ENCODE measurements around the gene COL10A1.

The COL10A1 gene

DNA sequence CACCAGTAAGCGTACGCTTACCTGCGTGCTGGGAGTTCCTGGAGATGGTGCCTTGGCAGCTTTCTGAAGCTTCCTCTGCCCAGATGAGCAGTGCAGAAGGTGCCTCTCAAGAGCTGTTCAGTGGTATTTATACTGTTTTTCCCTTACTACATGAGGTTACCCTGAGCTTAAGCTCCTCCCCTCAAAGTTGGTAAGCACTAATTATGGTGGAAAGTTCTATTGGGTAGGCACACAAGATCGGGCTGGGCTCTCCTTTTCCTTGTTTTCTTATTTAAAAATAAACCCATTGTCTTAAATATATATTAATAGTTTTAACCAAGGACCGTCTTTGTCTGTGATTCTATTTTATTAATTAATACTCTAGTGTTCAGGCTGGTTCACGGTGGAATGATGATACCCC is at the start of gene COL10A1:
Gene COL10A1 (minus strand): TSS at position 101 of the 400 bp plus-strand sequence. CDS start 640 bp downstream, outside the sequence.
- no peak for DNase-seq (ENCODE audit: low read depth in 2 of 2)

DNA sequence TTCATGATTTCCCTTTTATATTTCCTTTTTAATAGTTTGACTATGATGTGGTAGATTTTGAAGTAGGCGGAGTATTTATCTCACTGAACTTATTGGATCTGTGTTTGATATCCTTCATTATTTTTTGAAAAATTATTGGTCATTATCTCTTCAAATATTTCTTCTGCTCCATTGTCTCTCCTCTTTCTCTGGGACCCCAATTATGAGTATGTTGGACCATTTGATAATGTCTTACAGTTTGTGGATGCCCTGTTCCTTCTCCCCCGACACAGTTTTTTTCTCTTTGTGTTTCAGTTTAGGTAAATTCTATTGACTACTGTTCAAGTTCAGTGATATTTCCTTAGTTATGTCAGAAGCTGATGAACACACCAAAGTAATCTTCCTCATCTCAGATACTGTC is 49.4 kb upstream of the COL10A1 start:
- DNase-seq (ENCODE audit: low read depth in 2 of 2): no peak

DNA sequence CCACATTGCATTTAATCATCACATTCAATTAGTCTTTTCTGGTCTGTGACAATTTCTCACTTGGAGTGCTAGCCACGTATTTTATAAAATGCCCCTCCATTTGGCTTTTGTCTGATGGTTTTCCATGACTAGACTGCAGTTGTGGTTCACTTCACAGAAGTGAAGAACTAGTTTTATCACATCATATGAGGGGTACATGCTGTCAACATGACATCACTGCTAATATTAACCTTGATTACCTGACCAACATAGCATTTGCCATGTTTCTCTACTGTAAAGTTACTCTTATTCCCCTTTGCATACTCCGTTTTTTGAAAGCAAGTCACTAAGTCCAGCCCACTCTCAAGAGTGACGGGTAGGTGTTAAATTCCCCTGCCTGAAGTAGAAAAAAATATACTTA is 48.0 kb upstream of the COL10A1 start:
- DNase-seq (ENCODE audit: low read depth in 2 of 2): no peak

DNA sequence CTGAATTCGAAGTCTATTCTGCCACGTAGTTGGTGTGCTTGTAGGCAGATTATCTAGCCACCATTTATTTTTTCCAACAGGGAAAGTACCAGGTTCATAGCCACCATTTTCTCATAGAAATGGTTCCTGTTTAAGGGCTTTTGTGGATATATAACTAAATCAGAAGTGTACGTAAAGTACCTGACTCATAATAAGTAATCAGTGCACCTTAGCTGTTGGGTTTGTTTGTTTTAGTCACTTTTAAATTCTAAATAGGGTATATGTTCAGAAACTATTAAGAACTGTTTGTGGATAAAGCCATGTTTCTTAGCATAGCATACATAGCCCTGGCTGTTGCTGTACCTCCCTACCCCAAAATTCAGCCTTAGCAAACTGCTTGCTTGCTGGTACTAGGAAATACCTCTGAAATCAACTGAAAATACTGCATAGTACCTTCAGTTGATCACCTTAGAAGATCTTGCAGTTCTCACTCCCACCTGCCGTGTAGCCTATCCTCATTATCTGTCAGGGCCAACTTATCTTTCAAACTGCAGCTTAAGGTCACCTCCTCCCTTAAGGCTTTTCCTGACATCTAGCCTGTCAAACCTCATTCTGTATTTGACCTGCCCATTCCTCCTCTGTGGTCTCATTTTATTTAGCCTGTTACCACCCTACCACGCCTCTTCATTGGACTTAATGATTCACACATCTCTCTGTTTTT is 44.6 kb upstream of the COL10A1 start:
- no peak for DNase-seq (ENCODE audit: low read depth in 2 of 2)

DNA sequence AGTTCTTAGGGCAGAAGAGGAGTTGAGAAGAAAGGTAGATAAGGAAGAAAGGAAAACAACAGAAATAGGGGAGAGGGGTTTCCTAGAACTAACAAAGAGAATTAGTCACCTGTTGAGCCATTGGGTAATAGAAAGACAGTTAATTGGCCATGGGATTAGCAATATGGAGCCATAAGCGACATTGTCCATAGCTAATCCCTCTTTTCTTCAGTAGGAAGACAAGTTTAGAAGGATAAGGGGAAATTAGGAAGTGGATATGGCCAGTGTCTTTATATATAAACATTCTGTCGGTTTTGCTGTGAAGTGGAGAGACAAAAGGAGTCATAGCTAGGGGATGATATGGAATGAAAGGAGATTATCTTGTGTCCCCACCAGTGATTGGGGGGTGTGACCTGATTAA is 43.9 kb upstream of the COL10A1 start:
- DNase-seq (ENCODE audit: low read depth in 2 of 2): no peak

DNA sequence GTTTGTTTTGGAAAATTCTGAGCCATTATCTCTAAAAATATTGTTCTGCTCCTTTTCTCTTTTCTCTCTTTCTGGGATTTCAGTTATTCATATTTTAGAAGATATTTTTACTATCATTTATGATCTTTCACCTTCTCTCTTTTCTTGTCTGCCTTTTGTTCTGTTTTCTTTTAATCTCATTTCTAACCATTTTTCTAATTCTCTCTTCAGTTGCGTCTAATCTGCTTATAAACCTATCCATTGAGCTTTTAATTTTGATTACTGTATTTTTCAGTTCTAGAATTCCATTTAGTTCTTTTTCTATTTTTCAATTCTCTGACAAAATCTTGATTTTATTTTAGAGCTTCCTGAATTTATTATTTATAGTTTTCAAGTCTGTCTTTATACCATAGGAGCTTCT is 42.2 kb upstream of the COL10A1 start:
- DNase-seq (ENCODE audit: low read depth in 2 of 2): no peak

DNA sequence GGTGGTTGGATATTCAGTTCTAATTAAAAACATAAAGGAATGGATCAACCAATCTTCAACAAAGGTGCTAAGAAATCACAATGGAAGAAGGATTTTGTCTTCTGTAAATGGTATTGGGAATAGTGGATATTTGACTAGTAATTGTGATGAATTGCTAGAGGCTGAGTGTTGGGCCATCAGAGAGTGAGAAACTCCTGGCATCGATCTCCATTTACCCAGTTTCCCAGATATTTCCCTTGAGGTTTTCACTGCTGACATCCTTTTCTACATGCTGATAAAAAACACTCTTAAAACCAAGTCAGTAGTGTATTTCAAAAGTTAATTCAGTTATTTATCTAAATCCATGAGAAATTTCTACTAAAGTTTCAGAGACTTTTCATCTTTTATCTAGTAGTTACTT is 40.4 kb upstream of the COL10A1 start:
- no peak for DNase-seq (ENCODE audit: low read depth in 2 of 2)

DNA sequence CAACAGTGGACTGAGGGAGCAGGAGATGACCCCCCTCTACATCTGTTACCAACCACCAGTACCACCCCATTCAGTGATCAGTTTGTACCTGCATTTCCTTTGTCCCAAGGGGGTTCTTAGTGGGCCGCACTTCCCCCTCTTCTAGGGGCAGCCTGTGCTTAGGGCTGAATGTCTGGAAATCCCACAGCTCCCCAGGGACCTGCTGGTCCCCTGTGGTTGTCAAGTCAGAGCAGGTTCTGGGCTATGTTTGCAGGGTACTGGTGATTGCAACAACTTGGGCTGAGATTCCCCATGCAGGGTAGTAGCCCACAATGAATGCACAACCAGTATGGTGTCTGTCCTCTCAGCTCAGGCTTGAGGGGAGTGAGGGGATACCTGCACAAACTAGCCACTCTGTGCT is 39.7 kb upstream of the COL10A1 start:
- no peak for DNase-seq (ENCODE audit: low read depth in 2 of 2)

DNA sequence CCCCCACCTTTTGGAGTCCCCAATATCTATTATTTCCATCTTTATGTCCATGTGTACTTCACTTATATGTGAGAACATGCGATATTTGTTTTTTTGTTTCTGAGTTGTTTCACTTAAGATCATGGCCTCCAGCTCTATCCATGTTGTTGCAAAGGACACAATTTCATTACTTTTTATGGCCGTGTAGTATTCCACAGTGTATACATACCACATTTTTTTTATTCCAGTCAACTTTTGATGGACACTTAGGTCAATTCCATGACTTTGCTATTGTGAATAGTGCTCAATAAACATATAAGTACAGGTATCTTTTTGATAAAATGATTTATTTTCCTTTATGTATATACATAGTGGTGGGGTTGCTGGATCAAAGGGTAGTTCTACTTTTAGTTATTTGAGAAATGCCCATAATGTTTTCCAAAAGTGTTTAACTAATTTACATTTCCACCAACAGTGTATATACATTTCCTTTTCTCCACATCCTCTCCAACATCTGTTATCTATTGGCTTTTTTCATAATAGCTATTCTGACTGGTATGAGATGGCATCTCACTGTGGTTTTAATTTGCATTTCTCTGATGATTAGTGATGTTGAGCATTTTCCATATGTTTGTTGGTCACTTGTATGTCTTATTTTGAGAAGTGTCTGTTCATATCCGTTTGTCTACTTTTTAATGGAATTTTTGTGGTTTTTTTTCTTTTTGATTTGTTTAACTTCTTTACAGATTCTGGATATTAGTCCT is 34.0 kb upstream of the COL10A1 start:
- DNase-seq (ENCODE audit: low read depth in 2 of 2): no peak

DNA sequence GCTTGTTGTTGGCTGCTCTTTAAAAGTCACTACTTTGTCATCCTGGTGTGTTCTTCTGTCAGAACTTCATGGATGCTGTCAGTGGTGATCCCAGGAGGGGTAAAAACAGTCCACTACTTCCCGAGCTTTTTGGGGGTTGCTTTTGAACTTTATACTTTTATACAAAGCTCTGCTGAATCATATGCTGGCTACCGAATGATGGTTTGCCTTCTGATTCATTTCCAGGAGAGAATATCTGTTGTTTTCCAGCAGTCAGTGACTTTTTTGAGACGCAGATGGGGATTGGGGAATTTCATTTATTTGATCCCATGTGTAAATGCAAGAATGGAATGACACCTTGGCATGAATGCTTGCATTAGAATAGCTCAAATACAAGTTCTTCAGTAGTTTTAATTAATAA is 32.7 kb upstream of the COL10A1 start:
- no peak for DNase-seq (ENCODE audit: low read depth in 2 of 2)

DNA sequence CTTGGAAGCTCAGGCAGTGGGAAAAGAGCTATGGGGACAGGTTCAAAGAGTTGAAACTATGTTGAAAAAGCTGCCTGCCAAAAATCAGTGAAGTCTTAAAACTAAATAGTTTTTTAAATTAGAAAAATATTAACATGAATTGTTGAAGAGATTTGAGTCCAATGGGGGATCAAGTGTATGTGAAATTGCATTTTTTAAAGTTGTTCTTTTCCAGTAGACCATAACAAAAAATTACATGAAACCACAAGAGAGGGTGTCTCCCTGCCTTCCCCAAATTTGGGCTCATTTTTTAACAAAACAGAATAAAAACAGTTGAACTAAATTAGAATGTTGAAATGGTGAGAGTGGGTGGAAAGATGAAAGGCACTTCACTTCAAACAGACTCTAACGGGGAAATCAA is 31.5 kb upstream of the COL10A1 start:
- DNase-seq (ENCODE audit: low read depth in 2 of 2): no peak

DNA sequence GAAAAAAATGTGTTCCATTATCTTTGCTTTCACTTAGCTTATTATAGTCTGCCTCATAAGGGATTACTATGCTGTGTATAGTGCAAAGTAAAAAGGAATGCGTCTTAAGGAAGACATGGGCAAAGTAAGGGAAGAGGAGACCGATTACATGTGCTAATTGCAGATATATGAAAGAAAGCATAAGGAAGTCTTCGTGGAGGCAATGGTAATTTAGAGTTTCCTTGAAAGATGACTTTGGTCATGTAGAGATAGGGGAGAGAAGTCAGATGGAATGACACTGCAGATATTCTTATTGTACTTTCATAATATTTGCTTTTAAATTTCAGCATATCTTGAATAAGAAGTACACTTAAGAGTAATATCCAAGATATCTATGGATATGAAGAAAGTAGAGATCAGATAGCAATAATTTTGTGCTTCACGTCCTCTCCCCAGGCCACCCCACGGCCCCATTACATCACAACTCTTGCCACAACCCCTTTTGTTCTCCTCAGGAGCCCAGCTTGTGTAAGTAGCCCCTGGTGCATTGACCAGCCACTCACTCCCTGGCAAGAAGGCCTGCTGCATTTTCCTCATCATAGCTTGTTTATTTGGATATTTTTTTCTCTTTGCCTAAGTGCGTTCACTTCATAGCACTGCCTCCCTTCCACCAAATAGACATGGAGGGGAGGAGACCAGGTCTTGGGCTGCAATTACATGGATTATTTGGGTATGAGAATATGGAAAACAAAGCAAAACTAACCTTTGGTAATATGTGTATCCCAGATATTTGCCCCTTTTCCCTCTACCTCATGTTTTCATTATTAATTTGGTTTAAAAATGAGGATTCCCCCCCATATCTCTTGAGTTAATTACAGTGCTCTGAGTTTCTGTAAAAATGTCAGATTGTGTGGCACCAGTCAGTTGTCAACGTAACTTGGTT is 30.7 kb upstream of the COL10A1 start:
- no peak for DNase-seq (ENCODE audit: low read depth in 2 of 2)

DNA sequence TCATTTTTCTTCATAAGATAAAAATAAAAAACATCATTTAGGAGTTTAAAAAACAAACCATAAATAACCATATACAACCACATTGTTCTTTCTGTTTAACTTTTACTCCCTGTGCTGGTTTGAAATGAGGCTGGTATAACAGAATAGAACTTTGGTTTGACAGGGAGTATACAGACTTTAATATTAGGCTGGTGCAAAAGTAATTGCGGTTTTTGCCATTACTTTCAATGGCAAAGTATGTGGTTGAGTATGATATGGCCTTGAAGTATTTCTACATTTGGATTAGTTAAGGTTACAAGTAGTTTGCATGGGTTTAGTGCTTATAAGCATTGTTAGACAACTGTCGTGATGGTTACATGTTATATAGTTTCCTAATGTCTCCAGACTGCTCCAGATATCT is 29.0 kb upstream of the COL10A1 start:
- DNase-seq (ENCODE audit: low read depth in 2 of 2): no peak

DNA sequence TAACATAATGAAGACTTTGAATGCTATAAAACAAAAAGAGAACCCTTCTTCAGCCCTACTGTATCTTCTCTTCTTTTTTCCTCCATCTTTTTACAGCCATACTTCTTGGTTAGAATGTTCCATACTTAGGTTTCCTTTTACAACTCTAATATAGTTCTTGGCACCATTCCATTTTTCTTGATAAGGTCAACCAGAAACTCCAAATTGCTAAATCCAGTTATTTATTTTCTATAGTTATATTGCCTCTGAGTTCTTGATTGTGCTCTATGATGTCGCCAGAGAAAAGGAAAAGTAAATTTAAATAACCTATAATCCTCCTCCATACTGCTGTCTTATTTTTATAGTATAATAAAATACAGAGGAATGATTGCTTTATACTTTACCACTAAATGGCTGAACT is 26.7 kb upstream of the COL10A1 start:
- no peak for DNase-seq (ENCODE audit: low read depth in 2 of 2)

DNA sequence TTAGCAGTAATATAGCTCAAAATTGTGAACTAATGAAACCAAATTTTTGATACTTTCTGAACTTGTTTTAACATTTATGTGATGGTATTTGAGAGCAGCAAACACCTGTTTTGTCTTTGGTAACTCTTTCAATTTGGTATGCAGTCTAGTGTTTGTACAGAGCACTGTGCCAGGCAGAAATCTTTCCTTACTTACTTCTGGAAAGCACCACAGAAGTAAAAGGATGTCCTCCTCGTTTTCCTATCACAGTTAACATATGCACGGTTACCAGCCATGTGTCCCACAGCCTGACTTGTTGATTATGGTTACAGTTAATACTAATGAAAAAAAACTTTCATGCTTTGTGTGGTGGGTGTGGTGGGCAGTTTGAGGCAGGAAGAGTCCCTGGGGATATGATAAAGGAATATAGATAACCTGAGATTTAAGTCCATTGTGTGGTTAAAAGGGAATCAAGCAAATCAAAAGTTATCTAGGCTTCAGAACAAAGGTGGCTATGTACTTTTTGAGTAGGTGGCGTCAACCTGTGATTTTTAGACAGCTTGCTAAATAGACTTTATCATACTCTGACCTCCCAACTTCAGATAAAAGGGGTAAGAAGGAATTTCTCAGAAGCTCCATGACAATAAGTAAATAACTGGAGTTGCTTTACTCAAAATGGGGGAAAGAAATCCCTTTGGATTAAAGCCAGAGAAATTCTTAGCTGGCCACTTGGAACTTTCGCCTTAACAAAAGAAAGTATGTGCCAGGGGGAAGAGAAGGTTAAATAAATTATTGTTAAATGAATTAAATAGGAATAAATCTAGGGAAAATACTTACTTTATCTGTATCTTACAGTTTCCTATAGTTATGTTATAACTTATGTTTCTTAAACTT is 20.1 kb upstream of the COL10A1 start:
- no peak for DNase-seq (ENCODE audit: low read depth in 2 of 2)

DNA sequence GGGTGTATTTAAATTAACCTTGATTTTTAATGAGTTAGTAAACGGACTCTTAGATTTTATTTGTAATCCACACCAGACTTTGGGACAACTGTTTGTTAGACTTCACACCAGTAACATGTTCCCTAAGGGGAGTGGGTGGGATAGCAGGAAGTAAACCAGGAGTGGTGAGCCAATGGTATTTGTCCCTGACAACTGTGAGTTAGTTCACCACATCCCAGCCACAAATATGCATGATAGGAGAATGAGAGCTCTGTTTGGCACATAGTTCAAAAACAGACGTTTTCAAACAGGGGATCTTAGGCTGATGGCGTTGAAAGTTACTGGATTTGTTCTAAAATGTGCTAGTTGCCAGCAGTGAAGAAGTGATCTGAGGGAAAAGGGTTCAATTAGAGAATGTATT is 18.7 kb upstream of the COL10A1 start:
- DNase-seq (ENCODE audit: low read depth in 2 of 2): no peak

DNA sequence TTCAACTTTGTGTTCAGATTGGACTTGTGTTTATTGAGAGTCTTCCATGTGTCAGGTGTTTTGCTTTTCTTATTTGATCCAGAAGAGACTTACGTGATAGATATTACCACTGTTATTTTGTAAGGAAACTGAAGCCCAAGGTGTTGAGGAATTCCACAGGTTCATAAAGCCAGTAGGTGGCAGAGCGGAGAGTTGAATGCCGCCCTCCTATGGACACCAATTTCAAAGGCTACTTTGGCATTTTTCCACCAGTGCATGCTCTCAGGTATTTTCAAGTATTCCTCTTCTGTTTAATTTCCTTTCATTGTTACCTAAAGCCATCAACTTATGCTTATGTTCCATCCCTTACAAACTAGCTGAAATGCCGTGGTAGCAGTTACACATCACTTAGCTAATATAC is 14.0 kb upstream of the COL10A1 start:
- no peak for DNase-seq (ENCODE audit: low read depth in 2 of 2)

DNA sequence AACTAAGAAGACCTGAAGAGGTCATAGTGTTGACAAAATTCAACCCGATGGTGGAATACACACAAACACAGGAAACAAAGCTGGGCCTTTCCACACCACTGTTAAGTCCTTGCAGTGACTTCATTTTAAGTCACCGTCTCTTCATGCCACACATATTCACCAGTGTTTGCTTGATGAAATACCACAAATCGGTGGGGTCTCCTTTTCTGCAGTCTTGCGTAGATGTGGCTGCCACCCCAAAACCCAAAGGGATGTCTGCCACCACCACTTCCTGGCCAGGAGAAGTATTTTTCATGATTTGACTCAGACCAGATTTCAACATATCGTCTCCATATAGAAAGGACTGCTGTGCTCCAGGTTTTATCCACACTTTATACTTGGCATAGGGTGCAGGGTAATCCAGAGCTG is 11.0 kb upstream of the COL10A1 start:
- DNase-seq (ENCODE audit: low read depth in 2 of 2): no peak

DNA sequence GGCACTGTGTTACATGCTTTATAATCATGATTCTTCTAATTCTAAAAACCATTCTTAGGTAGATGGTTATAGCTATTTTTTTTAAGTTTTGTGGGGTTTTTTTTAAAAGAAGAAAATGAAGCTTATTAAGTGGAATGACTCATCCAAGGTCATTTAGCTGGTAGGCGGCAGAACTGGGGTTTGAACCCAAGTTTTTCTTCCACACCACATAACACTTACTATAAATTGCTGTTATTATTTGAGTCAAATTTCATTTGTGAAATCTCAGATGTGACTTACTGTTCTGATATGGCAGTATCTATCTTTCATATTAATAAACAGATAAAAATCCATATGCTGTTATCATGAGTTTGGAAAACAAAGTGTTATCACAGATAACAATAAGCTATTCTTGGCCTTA is 10.4 kb upstream of the COL10A1 start:
- DNase-seq (ENCODE audit: low read depth in 2 of 2): no peak

DNA sequence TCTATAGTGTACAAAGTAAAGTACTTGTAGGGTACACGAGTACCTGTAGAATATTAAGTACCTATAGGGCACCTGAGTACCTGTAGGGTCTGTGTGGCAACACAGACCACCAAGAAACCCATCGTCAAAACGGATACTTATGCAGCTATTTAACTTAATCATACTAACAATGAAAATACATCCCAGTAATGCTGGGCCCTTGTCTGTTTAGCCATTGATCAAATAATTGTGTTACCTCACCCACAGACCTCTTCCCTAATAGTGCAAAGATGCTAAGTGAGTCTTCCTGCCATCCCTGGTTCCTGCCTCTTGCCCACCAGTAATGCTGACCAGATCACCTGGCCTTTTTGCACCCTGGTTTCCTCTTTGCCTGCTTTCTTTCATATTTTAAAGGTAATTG is 7.5 kb upstream of the COL10A1 start:
- DNase-seq (ENCODE audit: low read depth in 2 of 2): no peak

DNA sequence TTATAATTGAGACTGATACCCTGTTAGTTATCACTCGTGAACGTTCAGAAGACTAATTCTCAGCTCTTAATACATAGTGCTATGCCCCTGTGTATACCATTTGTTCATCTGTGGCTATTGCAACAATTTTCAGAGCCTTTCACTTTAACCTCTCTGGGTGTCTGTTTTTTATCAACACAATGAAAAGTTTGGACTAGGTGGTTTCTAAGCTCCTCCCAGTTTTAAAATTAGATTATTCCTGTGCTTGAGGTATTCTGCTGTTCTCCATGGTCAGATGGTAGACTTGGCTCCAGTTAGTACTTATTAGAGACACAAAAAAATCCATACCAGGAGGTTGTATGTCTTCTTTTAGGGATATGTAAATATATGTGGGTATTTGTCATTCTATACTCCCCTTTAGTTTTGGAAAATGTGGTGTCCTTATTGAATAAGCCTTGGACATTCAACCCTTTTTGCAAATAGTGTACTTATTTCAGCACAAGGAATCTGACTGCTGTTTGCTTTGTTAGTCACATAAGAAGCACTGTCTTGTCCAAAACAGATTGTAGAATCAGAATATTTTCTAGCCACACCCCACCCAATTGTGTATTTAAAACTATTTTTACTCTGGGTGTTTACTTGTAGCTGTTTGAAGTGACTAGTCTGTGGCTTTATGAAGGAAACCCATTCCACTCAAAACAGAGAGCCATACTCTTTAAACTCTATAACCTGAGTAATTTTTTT is 2.0 kb upstream of the COL10A1 start:
- no peak for DNase-seq (ENCODE audit: low read depth in 2 of 2)

Data from stimulated activated CD4-positive, alpha-beta T cell treated with anti-CD3 and anti-CD28 coated beads, Interleukin-15, amount 100 ng/mL, for 48 hours (primary cell).